Heart right ventricle (tissue), 16 donors: ENCODE results near the gene ALDH3B1. TPM values are rescaled to one million over a fixed set of nuclear protein-coding genes. Genes with fewer than 3 reads are reported as not detected.

ENCODE experiments used
- ATAC-seq, 8 donors: fragments of 200-7000 bp; cut with Tn5 transposase; one replicate each; pipeline ENCODE4 v1.9.1; 2020; ENCODE audit warnings: mild to moderate bottlenecking in 8 of 8, moderate library complexity in 8 of 8, moderate number of reproducible peaks in 1 of 8
- DNase-seq, 2 donors: peaks; one replicate each; pipeline ENCODE4 v3.0.0-alpha.2; 2020
- H3K27ac ChIP-seq, 10 donors: fragments of 200-600 bp; sonication (generic) in 2 of 10; one replicate each; pipeline versions ENCODE4 v1.5.0 to v1.8.0; 2020 to 2022; ENCODE audit warnings: mild to moderate bottlenecking in 3 of 10
- H3K27me3 ChIP-seq, 7 donors: fragments of 200-600 bp; one replicate each; pipeline ENCODE4 v1.8.0; 2021 to 2022; ENCODE audit warnings: mild to moderate bottlenecking in 2 of 7
- H3K36me3 ChIP-seq, 9 donors: fragments of 200-600 bp; sonication (generic) in 1 of 9; one replicate each; pipeline versions ENCODE4 v1.5.0 to v1.8.0; 2020 to 2022; ENCODE audit warnings: mild to moderate bottlenecking in 2 of 9
- H3K4me1 ChIP-seq, 9 donors: fragments of 200-600 bp; sonication (generic) in 1 of 9; one replicate each; pipeline versions ENCODE4 v1.5.0 to v1.8.0; 2020 to 2022; ENCODE audit warnings: mild to moderate bottlenecking in 4 of 9
- H3K4me3 ChIP-seq, 10 donors: fragments of 200-600 bp; sonication (generic) in 2 of 10; one replicate each; pipeline versions ENCODE4 v1.5.0 to v1.8.0; 2020 to 2022; ENCODE audit warnings: mild to moderate bottlenecking in 7 of 10, moderate library complexity in 2 of 10
- H3K9me3 ChIP-seq, 11 donors: fragments of 200-600 bp in 10 of 11; sonication (generic) in 2 of 11; one replicate each; pipeline versions ENCODE4 v1.5.0 to v1.8.0; 2013 to 2022; ENCODE audit warnings: mild to moderate bottlenecking in 2 of 11, control low read depth in 1 of 11, moderate library complexity in 1 of 11
- WGBS, 2 donors: extraction: QIAGEN DNeasy Blood & Tissue Kit; methylation state at CpG; one replicate each; pipeline ENCODE4 v1.1.7; 2013; ENCODE audit warnings: inconsistent platforms in 1 of 2; 5-methylcytosine and 5-hydroxymethylcytosine counted together
- intact Hi-C, 10 donors: fragments of 100-400 bp; cut with DNase I; formaldehyde crosslinking; loops; one replicate each; pipeline versions ENCODE4 v1.11.1 to v1.14.2; 2022
- polyA plus RNA-seq, 2 donors: library from polyadenylated mRNA; stranded (reverse); fragments of 200-250 nt; gene quantifications; one replicate each; pipeline ENCODE4 v1.2.3, GENCODE V29; 2013
- total RNA-seq, 10 donors: library from RNA; stranded (reverse); fragmentation: NEBNext Ultra II Directional in 3 of 10; extraction: Animal tissue kit (Norgen Biotek cat#: 25700) in 3 of 10; gene quantifications; one replicate each; pipeline versions ENCODE4 v1.2.1 to v1.2.4, GENCODE V29; 2021 to 2023
- TF ChIP-seq, protein P1 (sequence below), 9 donors: fragments of 200-600 bp; sonication (generic) in 2 of 9; IDR thresholded peaks; one replicate each; pipeline versions ENCODE4 v1.5.0 to v1.8.0; 2021 to 2022; ENCODE audit warnings: antibody characterized with exemption in 9 of 9, mild to moderate bottlenecking in 5 of 9, moderate library complexity in 1 of 9
- donor health status: Arrhythmogenic right ventricular cardiomyopathy.
- donor health status: ischemic (EF 13 %, LVEDD 7.1; RV severe dilation, severe dysfunction).
- donor health status: healthy with polysubstance abuse.
- donor health status: DM: no; HTN: yes; CAD: no.
- donor health status: DM: no; HTN: no; CAD: no.
- donor health status: ischemic (EF 25% LVEDD 6.9; RV normal size, moderate dysfunction).
- donor health status: ischemic (EF 25% LVEDD 5.7; RV mildly dilated, moderate dysfunction).
- donor health status: healthy.
- donor health status: DM: yes; HTN: yes; CAD: no.
- donor health status: Ischemic cardiomyopathy.
- donor health status: ischemic (EF 35%, LVEDD 5.7; RV mildly dilated, moderate dysfunction).
- donor health status: nonischemic (EF 11% LVEDD 7.7; RV severe dilation, severe dysfunction).
- donor health status: DM: yes; HTN: yes; CAD: no.
- donor health status: PGD.
- donor health status: ischemic (EF 29% LVEDD 5.4; RV normal size, mild dysfunction).
- donor health status: nonischemic (EF 23%, LVEDD 6.1; RV moderate dilation, normal function).

Gene ALDH3B1
- total and polyA plus RNA-seq, 12 donors = 2.1 to 11.0 (median 4.3) TPM

DNA sequence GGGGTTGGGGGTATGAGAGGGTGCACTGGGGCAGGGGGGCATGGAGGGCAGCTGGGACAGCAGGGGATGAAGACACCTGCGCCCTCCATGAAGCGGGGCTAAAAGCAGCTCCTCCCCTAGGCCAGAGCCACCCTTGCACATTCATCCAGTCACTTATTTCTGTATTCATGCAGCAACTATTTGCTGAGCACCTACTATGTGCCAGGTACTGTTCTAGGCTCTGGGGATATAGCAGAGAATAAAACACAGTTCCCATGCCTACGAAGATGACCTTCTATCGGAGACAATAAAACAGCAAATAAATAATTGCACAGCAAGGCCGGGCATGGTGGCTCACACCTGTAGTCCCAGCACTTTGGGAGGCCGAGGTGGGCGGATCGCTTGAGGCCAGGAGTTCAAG is 5.3 kb downstream of the ALDH3B1 start:
- Histone ChIP-seq H3K27ac (no peak overlapping the region), H3K27me3 (no peaks in the 10 kb centered on the region), H3K9me3 (no peaks in the 10 kb centered on the region), H3K4me3 (no peak overlapping the region), H3K36me3 (peaks cover 0 to 9% (median 0%) of the 10 kb centered on the region in 9 donors), H3K4me1 (peaks cover 3 to 47% (median 12%) of the 10 kb centered on the region in 9 donors)
- TF ChIP-seq, protein P1, sequence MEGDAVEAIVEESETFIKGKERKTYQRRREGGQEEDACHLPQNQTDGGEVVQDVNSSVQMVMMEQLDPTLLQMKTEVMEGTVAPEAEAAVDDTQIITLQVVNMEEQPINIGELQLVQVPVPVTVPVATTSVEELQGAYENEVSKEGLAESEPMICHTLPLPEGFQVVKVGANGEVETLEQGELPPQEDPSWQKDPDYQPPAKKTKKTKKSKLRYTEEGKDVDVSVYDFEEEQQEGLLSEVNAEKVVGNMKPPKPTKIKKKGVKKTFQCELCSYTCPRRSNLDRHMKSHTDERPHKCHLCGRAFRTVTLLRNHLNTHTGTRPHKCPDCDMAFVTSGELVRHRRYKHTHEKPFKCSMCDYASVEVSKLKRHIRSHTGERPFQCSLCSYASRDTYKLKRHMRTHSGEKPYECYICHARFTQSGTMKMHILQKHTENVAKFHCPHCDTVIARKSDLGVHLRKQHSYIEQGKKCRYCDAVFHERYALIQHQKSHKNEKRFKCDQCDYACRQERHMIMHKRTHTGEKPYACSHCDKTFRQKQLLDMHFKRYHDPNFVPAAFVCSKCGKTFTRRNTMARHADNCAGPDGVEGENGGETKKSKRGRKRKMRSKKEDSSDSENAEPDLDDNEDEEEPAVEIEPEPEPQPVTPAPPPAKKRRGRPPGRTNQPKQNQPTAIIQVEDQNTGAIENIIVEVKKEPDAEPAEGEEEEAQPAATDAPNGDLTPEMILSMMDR (IDR thresholded peaks at IDR 0.05) = no peak
- DNase-seq (no peak), ATAC-seq (no peak)
- 96 to 98% methylated on average over 8 of the region's 8 CpGs for WGBS, 2 donors
- intact Hi-C loops = loop anchor here in 2 of 10 donors (5.0 to 10.0 kb wide), 2 partner anchors 189 to 1727 kb away; no protein-coding TSS in a partner anchor

DNA sequence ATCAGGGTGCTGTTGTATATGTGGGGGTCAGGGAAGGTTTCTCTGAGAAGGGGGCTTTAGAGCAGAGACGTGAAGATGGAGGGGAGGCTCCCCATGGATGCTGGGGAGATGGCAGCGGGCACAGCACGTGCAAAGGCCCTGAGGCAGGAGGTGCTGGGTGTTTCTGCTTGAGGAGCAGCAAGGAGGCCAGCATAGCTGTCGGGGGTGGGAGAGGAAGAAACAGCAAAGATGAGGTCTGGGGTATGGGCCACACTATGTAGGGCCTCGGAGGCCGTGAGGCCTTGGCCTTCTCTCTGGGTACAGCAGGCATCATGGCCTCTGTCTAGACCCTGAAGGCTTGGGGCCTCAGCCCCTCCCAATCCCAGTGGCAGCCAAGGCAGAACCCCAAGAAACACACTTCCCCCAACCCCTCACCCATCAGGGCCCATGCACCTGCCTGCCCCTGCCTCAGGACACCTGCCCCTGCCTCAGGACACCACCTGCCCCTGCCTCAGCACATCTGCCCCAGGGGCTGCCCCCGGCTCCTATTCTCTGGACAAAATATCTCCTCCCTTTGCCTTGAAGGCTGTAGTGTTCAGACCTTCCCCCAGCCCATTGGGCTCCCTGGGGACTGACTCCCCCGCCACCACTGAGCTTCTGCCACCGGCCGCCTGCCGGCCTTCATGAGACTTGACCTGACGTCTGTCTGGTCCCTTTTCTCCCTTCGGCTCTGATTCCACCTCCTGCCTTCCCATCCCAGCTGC is 6.2 kb downstream of the ALDH3B1 start:
- H3K36me3 ChIP-seq = peaks cover 0 to 13% (median 0%) of the 10 kb centered on the region in 9 donors
- DNase-seq = no peak

DNA sequence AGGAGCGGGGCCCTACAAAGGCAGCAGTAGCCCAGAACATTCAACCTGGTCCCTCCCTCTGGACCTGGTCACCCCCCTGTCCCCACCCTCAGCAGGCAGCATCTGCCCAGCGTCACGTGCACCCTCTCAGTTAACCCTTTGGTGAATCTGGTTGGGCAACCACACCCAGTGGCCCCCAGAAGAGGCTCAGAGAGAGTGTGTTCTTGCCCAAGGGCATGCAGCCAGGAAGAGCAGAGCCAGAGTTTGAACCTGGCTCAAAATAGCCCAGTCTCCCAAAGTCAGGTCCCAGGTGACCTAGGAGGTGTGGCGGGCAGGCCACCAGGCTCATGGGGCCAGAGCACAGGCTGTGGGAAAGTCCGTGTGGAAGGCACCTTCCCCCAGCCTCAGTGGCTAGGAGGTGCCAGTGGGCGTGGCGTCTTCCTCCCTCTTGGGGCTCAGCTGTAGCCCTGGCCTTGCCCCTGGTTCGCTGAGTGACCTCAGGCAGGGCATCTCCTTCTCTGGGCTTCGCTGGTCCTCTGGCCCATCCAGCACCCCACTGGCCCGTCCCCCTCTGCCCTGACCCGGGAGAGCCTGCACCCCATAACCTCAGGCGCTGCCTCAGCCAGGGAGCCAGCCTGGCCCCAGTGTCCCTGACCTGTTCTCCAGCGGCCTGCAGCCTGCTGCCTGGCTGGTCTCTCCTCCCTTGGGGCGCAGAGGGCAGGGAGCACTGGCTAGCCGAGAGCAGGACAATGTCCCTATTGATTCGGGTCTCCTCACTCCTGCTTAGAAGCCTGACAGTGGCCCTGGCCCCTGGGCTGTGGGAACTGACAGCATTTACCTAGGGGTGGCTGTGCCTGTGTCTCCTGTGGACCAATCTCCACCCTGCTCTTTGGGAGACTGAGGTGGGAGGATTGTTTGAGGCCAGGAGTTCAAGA is 7.0 kb downstream of the ALDH3B1 start:
- no peaks in the 10 kb centered on the region for H3K27me3 ChIP-seq
- intact Hi-C loops = loop anchor here in 2 of 10 donors (5.0 to 10.0 kb wide), 2 partner anchors 188 to 1725 kb away; no protein-coding TSS in a partner anchor
- peaks cover 0 to 30% (median 5%) of the 10 kb centered on the region in 9 donors for H3K4me1 ChIP-seq
- TF ChIP-seq, protein P1 (IDR thresholded peaks at IDR 0.05) = no peak
- ATAC-seq (no peak), DNase-seq (no peak)
- WGBS, 2 donors = 61 to 64% methylated on average over 16 of the region's 16 CpGs
- H3K36me3 ChIP-seq = peaks cover 0 to 21% (median 0%) of the 10 kb centered on the region in 9 donors
- H3K9me3 ChIP-seq = no peaks in the 10 kb centered on the region
- no peak overlapping the region for H3K27ac ChIP-seq
- H3K4me3 ChIP-seq = no peak overlapping the region

More for the DNA sequence above, 6.2 kb downstream of the ALDH3B1 start:
- 65 to 78% methylated on average over 13 of the region's 13 CpGs for WGBS, 2 donors
- TF ChIP-seq, protein P1 (IDR thresholded peaks at IDR 0.05) = no peak
- Histone ChIP-seq H3K4me3 (no peak overlapping the region), H3K27ac (no peak overlapping the region), H3K4me1 (peaks cover 0 to 38% (median 5%) of the 10 kb centered on the region in 9 donors), H3K27me3 (no peaks in the 10 kb centered on the region), H3K9me3 (no peaks in the 10 kb centered on the region)
- intact Hi-C loops = loop anchor here in 2 of 10 donors (5.0 to 10.0 kb wide), 2 partner anchors 188 to 1726 kb away; no protein-coding TSS in a partner anchor
- no peak for ATAC-seq
